ENCODE measurements around the gene C1QC. TPM values are rescaled to one million over a fixed set of nuclear protein-coding genes. Genes with fewer than 3 reads are reported as not detected.
A peak's percentile ranks its signal among the peaks of the same experiment; 100 is the strongest.

C1QC gene
- total RNA-seq, 1 experiment from 2014 or later = not detected

- DNase-seq (ENCODE audit: low read depth) = peak; percentile 49
These were observed 24.2 kb upstream of the C1QC start for GRCh38 chr1:22619252-22619651.

GRCh38 chr1:22619798-22620197, 23.6 kb upstream of the C1QC start:
- no peak for DNase-seq (ENCODE audit: low read depth)

DNA sequence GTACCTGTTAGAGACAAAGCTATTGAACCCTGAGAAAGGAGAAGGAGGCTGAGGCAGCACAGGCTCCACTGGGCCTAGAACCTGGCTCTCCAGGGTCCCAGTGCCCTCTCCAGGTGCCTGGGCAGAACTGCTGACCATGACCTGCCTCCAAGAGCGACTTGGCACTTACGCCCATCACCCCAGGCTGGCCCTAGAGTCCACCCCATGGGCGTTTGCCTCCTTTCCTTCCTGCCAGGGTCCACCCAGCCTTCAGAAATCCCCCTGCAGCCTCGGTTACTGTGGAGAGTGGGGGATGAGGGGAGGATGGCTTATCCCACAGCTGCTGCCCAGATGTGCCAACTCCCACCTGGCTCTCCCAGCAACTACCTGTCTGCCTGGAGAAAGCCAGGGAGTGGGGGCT, 21.7 kb upstream of the C1QC start:
- DNase-seq (ENCODE audit: low read depth) = no peak

- DNase-seq (ENCODE audit: low read depth) = no peak
These were observed 18.0 kb upstream of the C1QC start for GRCh38 chr1:22625262-22625925.

GRCh38 chr1:22626237-22627157, 16.9 kb upstream of the C1QC start:
- DNase-seq (ENCODE audit: low read depth) = no peak

- DNase-seq (ENCODE audit: low read depth) = no peak
These were observed 16.1 kb upstream of the C1QC start for GRCh38 chr1:22627331-22627730.

DNA sequence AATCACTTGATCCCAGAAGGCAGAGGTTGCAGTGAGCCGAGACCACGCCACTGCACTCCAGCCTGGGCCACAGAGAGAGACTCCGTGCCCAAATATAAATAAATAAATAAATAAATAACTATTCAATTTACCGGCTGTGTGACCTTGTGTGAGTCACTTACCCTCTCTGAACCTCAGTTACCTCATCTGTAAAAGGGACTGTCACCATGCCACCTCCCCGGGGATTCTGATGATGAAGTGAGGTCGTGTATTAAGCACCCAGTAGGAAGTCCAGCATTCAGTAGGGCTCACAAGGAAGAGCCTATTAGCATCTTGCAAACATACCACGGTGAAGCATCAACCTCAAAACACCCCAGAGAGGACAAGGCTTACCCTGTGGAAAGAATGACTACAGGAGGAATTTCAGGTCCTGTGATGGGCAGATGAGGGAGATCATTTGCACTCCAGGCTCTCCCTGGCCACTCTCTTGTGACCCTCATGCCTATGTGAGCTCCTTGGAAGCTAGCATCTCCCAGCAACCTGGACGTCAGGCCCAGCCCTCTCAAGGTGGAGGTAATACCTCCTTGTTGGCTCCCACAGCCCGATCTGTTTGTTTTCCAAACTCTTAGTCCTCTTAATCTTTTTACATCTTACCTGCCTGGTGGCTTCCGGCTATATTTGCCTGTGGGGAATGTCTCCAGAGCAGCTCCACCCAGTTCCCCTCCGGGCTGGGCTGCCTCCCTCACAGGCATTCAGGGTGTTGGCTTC, 14.6 kb upstream of the C1QC start:
- no peak for DNase-seq (ENCODE audit: low read depth)

DNA sequence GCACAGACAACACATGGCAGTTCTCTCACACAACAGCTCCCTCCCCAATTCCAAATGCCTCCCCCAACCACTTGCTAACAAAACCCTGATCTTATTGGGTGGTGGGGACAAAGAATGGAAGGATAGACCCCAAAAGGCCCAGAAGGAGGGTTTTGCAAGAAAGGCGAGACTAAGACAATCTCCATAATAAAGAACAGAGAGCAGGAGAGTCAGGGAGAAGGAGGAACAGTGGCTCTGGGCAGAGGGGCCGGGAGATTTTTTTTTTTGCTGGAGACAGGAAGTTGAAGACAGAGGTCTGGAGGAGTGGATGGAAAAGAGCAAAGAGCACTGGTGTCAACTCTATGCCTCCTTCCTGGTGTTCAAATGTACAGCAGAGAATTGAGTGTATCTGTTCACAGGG, 13.5 kb upstream of the C1QC start:
- no peak for DNase-seq (ENCODE audit: low read depth)

- DNase-seq (ENCODE audit: low read depth) = no peak
These were observed 9.6 kb upstream of the C1QC start for GRCh38 chr1:22633697-22634463.

- no peak for DNase-seq (ENCODE audit: low read depth)
These were observed 8.0 kb upstream of the C1QC start for GRCh38 chr1:22635436-22635835.

DNA sequence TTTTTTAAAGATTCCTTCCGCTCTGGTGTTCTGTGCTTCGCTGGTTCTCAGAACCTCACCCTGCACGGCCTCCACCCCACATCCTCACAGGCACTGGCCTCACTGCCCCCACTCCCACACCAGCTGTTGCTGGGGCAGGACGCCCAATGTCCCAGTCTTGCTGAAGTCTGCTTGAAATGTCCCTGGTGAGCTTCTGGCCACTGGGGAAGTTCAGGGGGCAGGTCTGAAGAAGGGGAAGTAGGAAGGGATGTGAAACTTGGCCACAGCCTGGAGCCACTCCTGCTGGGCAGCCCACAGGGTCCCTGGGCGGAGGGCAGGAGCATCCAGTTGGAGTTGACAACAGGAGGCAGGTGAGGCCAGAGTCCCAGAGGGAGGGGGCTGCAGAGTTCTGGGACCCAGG, 7.1 kb upstream of the C1QC start, which contains the start of gene C1QA:
Gene C1QA, plus strand, starts transcription at position 276 of the 400 bp plus-strand sequence. CDS start 989 bp downstream, outside the sequence.
- DNase-seq (ENCODE audit: low read depth) = no peak

DNA sequence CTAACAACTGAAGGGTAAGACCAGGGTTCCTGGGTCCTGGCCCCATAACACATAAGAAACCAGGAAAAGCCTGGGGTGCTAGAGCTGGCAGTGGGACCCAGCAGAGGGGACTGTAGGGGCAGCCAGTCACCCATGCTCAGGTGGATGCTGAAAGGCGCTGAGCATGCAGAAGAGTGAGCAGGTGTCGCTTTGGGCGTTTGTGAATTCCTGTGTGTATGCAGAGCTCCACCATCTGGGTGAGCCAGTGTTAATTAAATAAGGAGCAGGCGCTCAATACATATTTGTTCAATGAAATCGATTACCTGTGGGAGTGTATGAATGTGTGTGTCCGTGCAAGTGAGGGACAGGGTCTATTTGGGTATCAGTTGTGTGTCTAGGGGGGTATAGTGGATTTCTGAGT, 6.5 kb upstream of the C1QC start:
- no peak for DNase-seq (ENCODE audit: low read depth)

- no peak for DNase-seq (ENCODE audit: low read depth)
These were observed 5.5 kb upstream of the C1QC start for GRCh38 chr1:22637907-22638445.

- no peak for DNase-seq (ENCODE audit: low read depth)
These were observed 4.8 kb upstream of the C1QC start for GRCh38 chr1:22638476-22639234.

DNA sequence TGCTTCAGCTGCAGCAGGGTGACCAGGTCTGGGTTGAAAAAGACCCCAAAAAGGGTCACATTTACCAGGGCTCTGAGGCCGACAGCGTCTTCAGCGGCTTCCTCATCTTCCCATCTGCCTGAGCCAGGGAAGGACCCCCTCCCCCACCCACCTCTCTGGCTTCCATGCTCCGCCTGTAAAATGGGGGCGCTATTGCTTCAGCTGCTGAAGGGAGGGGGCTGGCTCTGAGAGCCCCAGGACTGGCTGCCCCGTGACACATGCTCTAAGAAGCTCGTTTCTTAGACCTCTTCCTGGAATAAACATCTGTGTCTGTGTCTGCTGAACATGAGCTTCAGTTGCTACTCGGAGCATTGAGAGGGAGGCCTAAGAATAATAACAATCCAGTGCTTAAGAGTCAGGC, 4.1 kb upstream of the C1QC start:
- peak; percentile 56 for DNase-seq (ENCODE audit: low read depth)

GRCh38 chr1:22641247-22641646, 2.2 kb upstream of the C1QC start:
- no peak for DNase-seq (ENCODE audit: low read depth)

GRCh38 chr1:22641906-22642636, 1.4 kb upstream of the C1QC start:
- DNase-seq (ENCODE audit: low read depth) = peak; percentile 47

GRCh38 chr1:22643928-22644327, 495 bp downstream of the C1QC start:
- no peak for DNase-seq (ENCODE audit: low read depth)

DNA sequence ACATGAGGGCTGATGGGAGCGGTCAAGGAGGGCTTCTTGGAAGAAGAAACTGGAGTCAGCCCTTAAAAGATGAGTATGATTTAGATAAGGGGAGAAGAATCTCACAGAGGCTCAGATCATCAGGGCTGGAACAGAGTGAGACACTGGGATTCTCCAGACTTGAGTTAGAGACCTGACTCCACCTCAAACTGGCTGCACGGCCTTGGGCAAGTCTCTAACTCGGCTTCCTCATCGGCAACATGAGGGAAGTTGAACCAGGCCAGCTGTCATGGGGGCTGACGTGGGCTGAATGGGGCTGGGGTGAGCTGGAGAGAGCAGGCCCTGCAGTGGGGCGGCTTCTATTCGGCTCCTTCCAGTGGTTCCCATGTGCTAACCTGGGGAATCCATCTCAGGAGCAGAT, 2.5 kb downstream of the C1QC start:
- no peak for DNase-seq (ENCODE audit: low read depth)
